Left colon (tissue), 2 donors: ENCODE data around the gene LRIT2. TPM values are rescaled to one million over a fixed set of nuclear protein-coding genes. Genes with fewer than 3 reads are reported as not detected.

Experiments
- ATAC-seq: fragments of 200-7000 bp; cut with Tn5 transposase; one replicate; pipeline ENCODE4 v1.9.1; 2020; ENCODE audit warnings: mild to moderate bottlenecking, moderate library complexity
- DNase-seq, 2 donors: peaks; one replicate each; pipeline ENCODE4 v3.0.0-alpha.2; 2020
- intact Hi-C, 2 donors: fragments of 100-400 bp; cut with DNase I in 1 of 2; cut with micrococcal nuclease in 1 of 2; formaldehyde crosslinking; loops; one replicate each; pipeline versions ENCODE4 v1.11.2 to v1.14.0; 2022; cut with DNase I, micrococcal nuclease
- total RNA-seq, 2 donors: library from RNA; stranded (reverse); fragmentation: NEBNext Ultra II Directional; extraction: Animal tissue kit (Norgen Biotek cat#: 25700); gene quantifications; one replicate each; pipeline ENCODE4 v1.2.1, GENCODE V29; 2021
- donor health status: DM: no; HTN: no; CAD: no.
- donor health status: DM: yes; HTN: yes; CAD: no.

LRIT2 gene
- total RNA-seq, 2 donors from 2014 or later, result not detected

- intact Hi-C loops, result no loop called here
- peak; percentile 70 for ATAC-seq
- DNase-seq, result peak in 1 of 2 donors; percentile 47
Measured at GRCh38 chr10:84214612-84215235, 10.6 kb downstream of the LRIT2 start.

DNA sequence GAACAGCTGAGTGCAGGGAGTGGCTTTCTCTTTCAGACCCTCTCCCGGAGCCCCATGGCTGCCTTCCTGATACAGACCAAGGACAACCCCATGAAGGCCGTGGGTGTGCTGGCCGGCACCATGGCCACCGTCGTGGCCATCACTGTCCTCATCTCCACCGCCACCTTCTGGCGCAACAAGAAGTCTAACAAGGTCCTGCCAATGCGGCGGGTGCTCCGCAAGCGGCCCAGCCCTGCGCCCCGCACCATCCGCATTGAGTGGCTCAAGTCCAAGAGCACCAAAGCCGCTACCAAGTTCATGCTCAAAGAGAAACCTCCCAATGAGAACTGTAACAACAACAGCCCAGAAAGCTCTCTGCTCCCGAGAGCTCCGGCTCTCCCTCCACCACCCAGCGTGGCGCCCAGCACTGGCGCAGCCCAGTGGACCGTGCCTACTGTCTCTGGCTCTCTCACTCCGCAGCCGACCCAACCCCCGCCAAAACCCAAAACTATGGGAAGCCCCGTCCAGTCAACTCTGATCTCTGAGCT lies 11.2 kb downstream of the LRIT2 start:
- peak; percentile 15 for ATAC-seq
- intact Hi-C loops, result no loop called here
- no peak for DNase-seq

GRCh38 chr10:84213076-84213475 lies 12.3 kb downstream of the LRIT2 start:
- DNase-seq, result no peak
- no peak for ATAC-seq
- intact Hi-C loops, result no loop called here

- DNase-seq (no peak), ATAC-seq (peak; percentile 61)
- intact Hi-C loops, result no loop called here
Measured at GRCh38 chr10:84212014-84212413, 13.3 kb downstream of the LRIT2 start.

- no peak for ATAC-seq
- DNase-seq, result no peak
- intact Hi-C loops, result no loop called here
Measured at GRCh38 chr10:84211566-84211965, 13.8 kb downstream of the LRIT2 start.

DNA sequence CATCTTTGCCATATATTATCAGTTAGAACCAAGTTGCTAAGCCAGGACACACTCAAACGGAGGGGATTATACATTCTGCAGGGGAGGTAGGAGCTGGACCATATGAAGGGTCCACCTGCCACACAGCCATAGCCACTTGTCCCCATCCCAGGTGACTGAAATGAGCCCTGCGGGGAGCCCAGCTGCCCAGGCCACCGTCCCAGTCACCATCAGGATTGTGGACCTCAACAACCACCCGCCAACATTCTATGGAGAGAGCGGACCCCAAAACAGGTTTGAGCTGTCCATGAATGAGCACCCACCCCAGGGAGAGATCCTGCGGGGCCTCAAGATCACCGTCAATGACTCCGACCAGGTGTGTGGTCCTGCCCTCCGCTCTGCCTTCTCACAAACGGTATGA lies 17.3 kb downstream of the LRIT2 start:
- no peak for DNase-seq
- intact Hi-C loops, result no loop called here
- ATAC-seq, result no peak

- no peak for DNase-seq
- ATAC-seq, result peak; percentile 64
- intact Hi-C loops, result loop anchor here in 1 of 2 donors (2.0 kb wide), 1 partner anchor 57 kb away; no protein-coding TSS in a partner anchor
Measured at GRCh38 chr10:84205853-84206525, 19.4 kb downstream of the LRIT2 start.

DNA sequence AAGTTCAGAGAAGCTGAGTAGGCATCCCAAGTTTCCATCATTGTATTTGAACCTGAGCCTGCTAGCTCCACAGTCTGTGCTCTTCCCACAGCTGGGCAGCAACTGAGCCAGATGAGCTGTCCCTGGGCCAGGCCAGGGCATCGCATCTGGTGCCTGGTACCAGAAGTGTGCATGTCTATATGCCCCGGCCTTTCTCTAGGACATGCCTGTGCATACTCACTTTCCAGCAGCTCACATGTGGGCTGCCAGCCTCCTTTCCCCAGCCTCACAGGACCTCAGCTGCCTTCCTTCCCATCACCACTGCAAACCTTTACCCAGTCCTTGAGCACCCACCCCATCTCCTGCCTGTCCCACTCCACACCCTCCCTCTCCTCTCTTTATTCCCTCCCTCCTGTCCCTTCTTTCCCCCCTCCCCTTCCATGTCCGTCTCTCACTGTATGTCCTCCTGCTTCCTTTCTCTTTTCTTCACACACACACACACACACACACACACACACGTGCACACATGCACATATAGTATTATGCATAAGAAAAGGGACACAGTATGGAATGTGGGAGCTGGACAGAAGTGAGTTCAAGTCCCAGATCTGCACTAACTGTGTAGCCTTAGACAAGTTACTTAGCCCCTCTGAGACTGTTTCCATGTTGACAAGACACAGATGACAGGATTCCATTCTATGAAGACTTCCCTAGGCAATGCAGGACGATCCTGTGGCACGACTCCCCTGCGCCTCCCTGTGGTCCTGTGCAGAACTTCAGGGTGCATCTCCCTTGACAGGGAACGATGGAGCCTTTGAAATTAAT lies 20.1 kb downstream of the LRIT2 start:
- intact Hi-C loops, result loop anchor here in 1 of 2 donors (2.0 kb wide), 1 partner anchor 56 kb away; no protein-coding TSS in a partner anchor
- peak; percentile 60 for ATAC-seq
- peak in 1 of 2 donors; percentile 79 for DNase-seq

- intact Hi-C loops, result loop anchor here in 1 of 2 donors (2.0 kb wide), 1 partner anchor 56 kb away; no protein-coding TSS in a partner anchor
- ATAC-seq, result no peak
- DNase-seq, result no peak
Measured at GRCh38 chr10:84204610-84205009, 20.7 kb downstream of the LRIT2 start.

- DNase-seq, result no peak
- peak; percentile 26 for ATAC-seq
- intact Hi-C loops, result loop anchor here in 1 of 2 donors (2.0 kb wide), 1 partner anchor 55 kb away; no protein-coding TSS in a partner anchor
Measured at GRCh38 chr10:84204122-84204521, 21.2 kb downstream of the LRIT2 start.

- DNase-seq, result no peak
- ATAC-seq, result no peak
- intact Hi-C loops, result no loop called here
Measured at GRCh38 chr10:84202349-84202748, 23.0 kb downstream of the LRIT2 start.

DNA sequence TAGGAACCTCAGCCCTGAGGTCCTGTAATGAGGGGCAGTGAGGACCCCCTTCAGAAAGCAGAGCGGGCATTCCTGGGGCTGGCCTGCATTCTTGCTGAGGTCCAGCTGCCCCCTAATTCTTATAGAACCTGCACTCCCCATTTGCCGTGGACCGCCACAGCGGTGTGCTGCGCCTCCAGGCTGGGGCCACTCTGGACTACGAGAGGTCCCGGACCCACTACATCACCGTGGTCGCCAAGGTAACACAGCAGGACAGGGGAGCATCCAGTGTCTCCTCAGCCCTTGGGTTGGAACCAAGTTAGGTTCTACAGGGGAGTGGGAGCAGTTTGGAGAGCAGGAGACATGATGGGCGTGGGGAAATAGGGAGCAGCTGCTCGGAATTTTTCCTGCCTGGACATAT lies 23.7 kb downstream of the LRIT2 start:
- no peak for DNase-seq

DNA sequence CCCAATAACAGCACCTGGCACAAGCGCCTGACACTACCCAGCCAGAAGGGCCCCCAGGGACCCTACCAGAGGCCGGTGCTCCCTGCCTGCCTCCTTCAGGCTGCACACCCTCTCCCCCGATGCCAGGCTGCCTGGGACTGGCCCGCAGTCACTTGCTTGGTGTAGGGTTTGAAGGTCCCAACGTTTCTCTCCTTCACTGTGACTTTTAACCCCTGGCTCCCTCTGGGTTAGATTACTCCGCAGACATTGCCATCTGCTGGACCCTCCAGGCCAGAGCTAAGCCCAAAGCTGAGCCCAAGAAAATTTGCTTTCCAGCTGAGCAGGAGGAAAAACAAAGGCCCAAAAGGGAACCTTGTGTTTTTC lies 24.1 kb downstream of the LRIT2 start:
- intact Hi-C loops, result no loop called here
- ATAC-seq (peak; percentile 18), DNase-seq (no peak)

More for the DNA sequence above, 23.7 kb downstream of the LRIT2 start:
- intact Hi-C loops, result no loop called here
- no peak for ATAC-seq

- ATAC-seq, result peak; percentile 64
- DNase-seq, result peak; percentile 74 to 84
- intact Hi-C loops, result no loop called here
Measured at GRCh38 chr10:84200537-84201243, 24.7 kb downstream of the LRIT2 start.

DNA sequence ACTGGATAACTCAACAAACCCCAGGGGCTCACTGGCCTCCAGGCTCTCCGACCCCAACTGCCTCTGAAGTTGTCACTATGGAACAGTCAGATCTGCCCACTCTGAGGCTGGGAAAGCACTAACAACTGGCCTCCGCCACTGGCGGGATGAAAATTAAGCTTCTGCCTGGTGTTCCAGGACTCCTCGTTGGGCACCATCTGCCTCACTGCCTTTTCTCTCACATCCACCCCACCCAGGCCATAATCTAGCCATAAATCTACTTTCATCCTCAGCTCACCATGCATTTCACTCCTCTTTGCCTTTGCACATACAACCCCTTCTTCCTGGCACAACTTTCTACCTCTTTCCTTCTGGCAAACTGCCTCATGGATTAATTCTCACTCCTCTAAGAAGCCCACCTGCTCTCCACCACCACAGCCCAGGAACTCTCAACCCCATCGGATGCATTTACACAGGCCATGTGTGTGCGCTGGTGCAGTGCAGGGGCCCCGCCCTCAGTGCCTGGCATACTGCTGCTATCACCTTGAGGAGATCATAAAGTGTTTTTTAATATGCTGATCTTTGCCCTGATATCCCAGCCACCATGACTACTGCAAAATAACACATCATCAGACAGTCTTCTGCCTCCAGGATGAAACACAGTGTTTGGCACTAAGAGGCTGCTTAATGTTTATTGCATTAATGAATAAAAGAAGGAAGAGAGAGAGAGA lies 27.0 kb downstream of the LRIT2 start:
- ATAC-seq (peak; percentile 69), DNase-seq (peak; percentile 84 to 85)
- intact Hi-C loops, result no loop called here

GRCh38 chr10:84197643-84198042 lies 27.7 kb downstream of the LRIT2 start:
- intact Hi-C loops, result no loop called here
- DNase-seq, result no peak
- no peak for ATAC-seq

DNA sequence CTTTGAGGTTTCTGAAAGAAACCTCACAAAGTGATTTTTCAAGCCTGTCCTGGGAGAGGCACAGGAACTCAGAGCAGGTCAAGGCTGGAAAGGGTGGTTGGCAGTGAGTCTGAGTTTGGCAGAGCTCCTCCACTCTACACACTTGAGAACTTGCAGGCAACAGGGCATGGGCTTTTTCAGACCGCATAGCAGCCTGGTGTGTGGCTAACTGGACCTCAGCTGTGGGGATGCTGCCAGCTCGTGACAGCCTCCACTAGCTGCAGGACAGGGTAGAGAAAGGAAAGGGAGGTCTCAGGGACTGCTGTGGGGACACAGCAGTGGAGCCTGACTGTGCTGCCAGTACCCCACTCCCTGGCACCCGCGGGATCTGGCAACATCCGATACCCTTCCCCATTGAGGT lies 28.4 kb downstream of the LRIT2 start:
- ATAC-seq (no peak), DNase-seq (no peak)
- intact Hi-C loops, result no loop called here

DNA sequence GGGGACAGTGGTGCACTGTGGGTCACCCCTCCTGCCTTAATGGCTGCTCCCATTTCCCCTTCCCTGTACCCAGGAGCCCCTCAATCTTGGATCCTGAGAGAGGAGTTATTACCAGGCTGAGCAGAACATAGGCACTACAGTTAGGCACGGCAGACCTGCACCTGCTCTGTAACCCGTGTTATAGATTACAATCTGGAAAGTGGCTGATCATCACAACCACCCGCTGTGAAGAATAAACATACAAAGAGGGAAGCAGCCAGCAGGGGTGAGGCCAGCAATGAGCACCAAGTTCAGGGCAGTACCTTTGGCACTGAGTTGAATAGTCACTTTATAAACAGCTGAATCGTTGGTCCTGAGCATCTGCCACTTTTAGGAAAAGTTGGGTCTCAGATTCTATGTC lies 29.3 kb downstream of the LRIT2 start:
- intact Hi-C loops, result no loop called here
- DNase-seq, result peak; percentile 71 to 77

More for the DNA sequence above, 29.3 kb downstream of the LRIT2 start:
- ATAC-seq, result peak; percentile 56
